Measurements from ENCODE around the gene ARGLU1. TPM values are rescaled to one million over a fixed set of nuclear protein-coding genes. Genes with fewer than 3 reads are reported as not detected.

The ARGLU1 gene, protein sequence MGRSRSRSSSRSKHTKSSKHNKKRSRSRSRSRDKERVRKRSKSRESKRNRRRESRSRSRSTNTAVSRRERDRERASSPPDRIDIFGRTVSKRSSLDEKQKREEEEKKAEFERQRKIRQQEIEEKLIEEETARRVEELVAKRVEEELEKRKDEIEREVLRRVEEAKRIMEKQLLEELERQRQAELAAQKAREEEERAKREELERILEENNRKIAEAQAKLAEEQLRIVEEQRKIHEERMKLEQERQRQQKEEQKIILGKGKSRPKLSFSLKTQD
- total RNA-seq (2011; cell fraction: chromatin; rRNA removed; ENCODE audit: low replicate concordance), result 60.1 and 162 TPM in 2 replicates
- 37.0 and 44.5 TPM in 2 replicates for total RNA-seq (2011; cell fraction: nucleolus; rRNA removed)
- total RNA-seq (2011; cell fraction: nucleoplasm; rRNA removed), result 90.2 and 135 TPM in 2 replicates
- total RNA-seq (2014; rRNA removed) (53.3 and 59.4 TPM in 2 replicates), total RNA-seq (2014; rRNA removed; fragmentation: Illumina TruSeq; extraction: Trizol) (58.8 and 72.1 TPM in 2 replicates), total RNA-seq (2015; rRNA removed; fragmentation: Illumina TruSeq; extraction: Trizol) (48.0 and 48.6 TPM in 2 replicates), total RNA-seq (2021) (42.2 and 46.0 TPM in 2 replicates), polyA plus RNA-seq (2011; rRNA removed) (89.6 and 91.8 TPM in 2 replicates), polyA plus RNA-seq (2014; fragmentation: Illumina TruSeq; extraction: Trizol) (48.3 and 49.3 TPM in 2 replicates), polyA plus RNA-seq (2014; fragmentation: Nextera tagmentation; extraction: Ambion mirVana) (10 to 100 TPM; 19.3 to 30.3 TPM), polyA plus RNA-seq (2014; rRNA removed) (99.9 and 112 TPM in 2 replicates), polyA minus RNA-seq (2011; rRNA and poly(A)+ RNA removed) (19.2 and 21.6 TPM in 2 replicates), Bru-seq, nascent RNA (percentile 93 among the genes with signal in this experiment), BruChase-seq, experiment 1, labeled RNA remaining after a 2-hour chase (percentile 93 among the genes with signal in this experiment), BruChase-seq, experiment 2, labeled RNA remaining after a 6-hour chase (percentile 95 among the genes with signal in this experiment)
- 12.4 and 21.5 TPM in 2 replicates for polyA plus RNA-seq (2011; cell fraction: cytosol; rRNA removed)
- polyA plus RNA-seq (2011; cell fraction: nucleus; rRNA removed), result 255 and 358 TPM in 2 replicates
- 48.2 and 68.5 TPM in 2 replicates for polyA plus RNA-seq (2012)
- polyA minus RNA-seq (2011; cell fraction: cytosol; rRNA and poly(A)+ RNA removed), result 6.2 and 13.1 TPM in 2 replicates
- 51.8 and 93.0 TPM in 2 replicates for polyA minus RNA-seq (2011; cell fraction: nucleus; rRNA and poly(A)+ RNA removed)
- long read RNA-seq, experiment 1, full-length matches to known transcripts, result 130 of 173 reads
- long read RNA-seq, experiment 1, partial matches to known transcripts, result 19 of 173 reads
- long read RNA-seq, experiment 1, other reads (novel, unspliced or antisense), result 24 of 173 reads
- long read RNA-seq, experiment 2, transcript ARGLU1-203 (4 exons, 3,390 nt), result major isoform, 5 of 27 reads
- long read RNA-seq, experiment 2, partial matches to known transcripts, result 5 of 27 reads
- long read RNA-seq, experiment 2, other reads (novel, unspliced or antisense), result 17 of 27 reads
- long read RNA-seq, experiment 3, transcript ARGLU1-203 (4 exons, 3,390 nt), result major isoform, 11 of 27 reads
- long read RNA-seq, experiment 3, partial matches to known transcripts, result 13 of 27 reads
- long read RNA-seq, experiment 3, other reads (novel, unspliced or antisense), result 3 of 27 reads

DNA sequence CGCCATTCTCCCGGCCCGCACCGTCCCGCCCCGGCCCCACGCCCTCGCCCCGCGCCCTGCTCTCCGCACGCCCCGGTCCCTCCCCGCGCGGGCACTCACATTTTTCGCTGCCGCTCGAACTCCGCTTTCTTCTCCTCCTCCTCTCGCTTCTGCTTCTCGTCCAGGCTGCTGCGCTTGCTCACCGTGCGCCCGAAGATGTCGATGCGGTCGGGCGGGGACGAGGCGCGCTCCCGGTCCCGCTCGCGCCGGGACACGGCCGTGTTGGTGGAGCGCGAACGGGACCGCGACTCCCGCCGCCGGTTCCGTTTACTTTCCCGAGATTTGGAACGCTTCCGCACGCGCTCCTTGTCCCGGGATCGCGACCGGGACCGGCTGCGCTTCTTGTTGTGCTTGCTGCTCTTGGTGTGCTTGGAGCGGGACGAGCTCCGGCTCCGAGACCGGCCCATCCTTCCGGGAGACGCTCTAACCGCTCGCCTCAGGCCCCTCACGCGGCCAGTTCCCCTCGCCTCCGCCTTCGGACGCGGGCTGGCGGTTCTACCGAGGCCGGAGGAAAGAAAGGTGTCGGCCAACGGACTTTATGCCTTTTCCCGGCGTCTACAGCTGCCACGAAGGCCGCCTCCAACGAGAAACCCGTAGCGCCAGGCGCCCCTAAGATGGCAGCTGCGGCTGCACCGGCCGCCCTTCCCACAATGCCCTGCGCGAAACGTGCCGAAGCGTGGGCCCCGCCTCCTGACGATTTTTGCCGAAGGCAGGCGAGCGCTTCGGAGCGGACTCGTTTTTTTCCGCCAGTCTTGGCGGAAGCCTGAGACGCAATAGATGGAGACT is at the start of gene ARGLU1:
TSS of gene ARGLU1 (minus strand) at position 664 of the 825 bp plus-strand sequence. CDS start at position 446, 218 bp downstream.
- ChIA-PET POLR2A (interaction anchor here (0.7 to 1.2 kb wide), 2 partner anchors 18 to 32 kb away, joined by 4 read pairs; partner anchors contain the start of gene EFNB2), CTCF (ENCODE audit: low intra/inter-chr PET ratio) (no interaction called here)
- peak within 1 kb of the TSS; percentile 96 for H3K27ac ChIP-seq (ENCODE audit: extremely low read depth, low read depth, low read length)
- DNase-seq (ENCODE audit: extremely low read depth in 1 of 4, low spot score in 3 of 4) (peak; percentile 76 to 90 (median 79)), ATAC-seq (peak; percentile 85), FAIRE-seq (peak; percentile 89)
- H2AFZ ChIP-seq (ENCODE audit: low read depth, low read length), result peak within 1 kb of the TSS; percentile 95
- H3K9ac ChIP-seq (ENCODE audit: insufficient read depth in 1 of 2, low read depth in 2 of 2, low read length in 2 of 2), result peak within 1 kb of the TSS; percentile 85 to 99
- TSS peak; percentile 51 for BruUV-seq (replicated peaks)
- no peaks in the 10 kb centered on the region for H3K27me3 ChIP-seq (ENCODE audit: control insufficient read depth in 2 of 2, insufficient read depth in 2 of 2, low read length in 2 of 2)
- no CpG with 5 or more reads among the region's 108 CpGs for WGBS (ENCODE audit: insufficient coverage, low coverage, missing lambda C conversion rate)
- intact Hi-C loops (cut with micrococcal nuclease) (no loop called here), in situ Hi-C loops (cut with MboI) (no loop called here)
- H3K4me1 ChIP-seq (replicated peaks in 1 of 2; ENCODE audit: control insufficient read depth in 2 of 2, insufficient read depth in 2 of 2, low read length in 2 of 2), result peaks cover 0 to 24% of the 10 kb centered on the region in 2 experiments; a peak in 3 of 5 replicates
- H3K36me3 ChIP-seq (ENCODE audit: control insufficient read depth, insufficient read depth, low read length), result peaks cover 4% of the 10 kb centered on the region; the same call in 2 of the 3 replicates
- H3K79me2 ChIP-seq (ENCODE audit: control insufficient read depth, insufficient read depth, low read length), result peaks cover 57% of the 10 kb centered on the region
- peaks cover 34% of the 10 kb centered on the region for H4K20me1 ChIP-seq (replicated peaks; ENCODE audit: control insufficient read depth, insufficient read depth, low read length)
- H3K4me3 ChIP-seq, result peak within 1 kb of the TSS; percentile 85
- no peaks in the 10 kb centered on the region for H3K9me3 ChIP-seq (replicated peaks; ENCODE audit: control insufficient read depth, insufficient read depth, low read depth, low read length)
- H3K9me1 ChIP-seq (ENCODE audit: control insufficient read depth, insufficient read depth, low read length), result peaks cover 10% of the 10 kb centered on the region
- H3K4me2 ChIP-seq (ENCODE audit: insufficient read depth, low read length), result peak within 1 kb of the TSS; percentile 85
- peak; percentile 94 for TF ChIP-seq PHF8 (IDR thresholded peaks at IDR 0.05; ENCODE audit: borderline replicate concordance, low read length)
- no peak for TF ChIP-seq ZNF584 (CRISPR knock-in tag; IDR thresholded peaks at IDR 0.05; ENCODE audit: low read depth)
- no peak for TF ChIP-seq PRMT5 (CRISPR knock-in tag; IDR thresholded peaks at IDR 0.05)
- no peak for TF ChIP-seq C11orf30 (IDR thresholded peaks at IDR 0.05; ENCODE audit: low read depth)
- TF ChIP-seq ZBTB5 (IDR thresholded peaks at IDR 0.05), result no peak
- peak; percentile 57; the same call in 1 of the 2 replicates for TF ChIP-seq HCFC1 (IDR thresholded peaks at IDR 0.05; ENCODE audit: low read depth, low read length)
- TF ChIP-seq, protein P1, sequence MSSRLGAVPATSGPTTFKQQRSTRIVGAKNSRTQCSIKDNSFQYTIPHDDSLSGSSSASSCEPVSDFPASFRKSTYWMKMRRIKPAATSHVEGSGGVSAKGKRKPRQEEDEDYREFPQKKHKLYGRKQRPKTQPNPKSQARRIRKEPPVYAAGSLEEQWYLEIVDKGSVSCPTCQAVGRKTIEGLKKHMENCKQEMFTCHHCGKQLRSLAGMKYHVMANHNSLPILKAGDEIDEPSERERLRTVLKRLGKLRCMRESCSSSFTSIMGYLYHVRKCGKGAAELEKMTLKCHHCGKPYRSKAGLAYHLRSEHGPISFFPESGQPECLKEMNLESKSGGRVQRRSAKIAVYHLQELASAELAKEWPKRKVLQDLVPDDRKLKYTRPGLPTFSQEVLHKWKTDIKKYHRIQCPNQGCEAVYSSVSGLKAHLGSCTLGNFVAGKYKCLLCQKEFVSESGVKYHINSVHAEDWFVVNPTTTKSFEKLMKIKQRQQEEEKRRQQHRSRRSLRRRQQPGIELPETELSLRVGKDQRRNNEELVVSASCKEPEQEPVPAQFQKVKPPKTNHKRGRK (tag; IDR thresholded peaks at IDR 0.05), result no peak
- peak; percentile 69; the same call in 1 of the 2 replicates for TF ChIP-seq PML (IDR thresholded peaks at IDR 0.05; ENCODE audit: low read length)
- no peak for TF ChIP-seq GABPB1 (CRISPR knock-in tag; IDR thresholded peaks at IDR 0.05)
- TF ChIP-seq NFATC3 (IDR thresholded peaks at IDR 0.05), result no peak
- TF ChIP-seq ZNF239 (CRISPR knock-in tag; IDR thresholded peaks at IDR 0.05), result no peak
- 0 out of 2 replicates have a peak, but pooled peaks have one; percentile 42 for TF ChIP-seq NR3C1 (CRISPR knock-in tag; IDR thresholded peaks at IDR 0.05)
